IMR-90 (cell line): ENCODE measurements around the gene GUF1. TPM values are rescaled to one million over a fixed set of nuclear protein-coding genes. Genes with fewer than 3 reads are reported as not detected.

ENCODE experiments used
- ATAC-seq: fragments of 200-7000 bp; cut with Tn5 transposase; 2 replicates; pipeline ENCODE4 v1.9.1; 2020; ENCODE audit warnings: low read depth, mild to moderate bottlenecking, moderate library complexity
- BruUV-seq: library from RNA; stranded (reverse); fragments of 400-500 nt; replicated peaks from 2 replicates; lab custom pipeline; 2021; lab: Mats Ljungman, UMichigan
- CTCF ChIA-PET: fragments of 300-600 bp; formaldehyde crosslinking; extraction: SDS; loops from one replicate; lab custom pipeline; 2021; ENCODE audit warnings: antibody characterized with exemption; lab: Yijun Ruan, JAX
- POLR2A ChIA-PET: fragments of 300-600 bp; sonication (Branson Sonifier 250); formaldehyde crosslinking; loops from one replicate; lab custom pipeline; 2022; ENCODE audit warnings: antibody characterized with exemption; ENCODE audit not compliant: unreplicated experiment; lab: Charles Lee
- DNase-seq: peaks from one replicate; pipeline ENCODE4 v3.0.0; 2013
- H2AFZ ChIP-seq: replicated peaks from 2 replicates; pipeline ENCODE3; 2013; ENCODE audit warnings: low read length, mild to moderate bottlenecking; ENCODE audit not compliant: poor library complexity
- H2AK5ac ChIP-seq: 2 replicates; pipeline ENCODE4 v1.6.1; 2013; ENCODE audit warnings: low read depth, low read length, inconsistent platforms
- H2AK9ac ChIP-seq: replicated peaks from 2 replicates; pipeline ENCODE3; 2013; ENCODE audit warnings: mild to moderate bottlenecking, low read depth, low read length, moderate library complexity; ENCODE audit not compliant: poor library complexity
- H2BK120ac ChIP-seq: 2 replicates; pipeline ENCODE4 v1.6.1; 2013; ENCODE audit warnings: low read depth, low read length, inconsistent platforms
- H2BK15ac ChIP-seq: 3 replicates; pipeline ENCODE4 v1.6.1; 2013; ENCODE audit warnings: low read depth, low read length, inconsistent platforms
- H2BK20ac ChIP-seq: 2 replicates; pipeline ENCODE4 v1.6.1; 2013; ENCODE audit warnings: low read depth, mild to moderate bottlenecking, inconsistent platforms, low read length, moderate library complexity
- H2BK5ac ChIP-seq: 2 replicates; pipeline ENCODE4 v1.6.1; 2013; ENCODE audit warnings: mild to moderate bottlenecking, low read depth, low read length, inconsistent platforms; ENCODE audit not compliant: poor library complexity, severe bottlenecking
- H3K14ac ChIP-seq: replicated peaks from 2 replicates; pipeline ENCODE4 v1.6.1; 2013; ENCODE audit warnings: low read depth, low read length, inconsistent platforms
- H3K18ac ChIP-seq: 2 replicates; pipeline ENCODE4 v1.6.1; 2013; ENCODE audit warnings: low read depth, low read length, control low read depth
- H3K23ac ChIP-seq: 2 replicates; pipeline ENCODE4 v1.6.1; 2013; ENCODE audit warnings: low read depth, low read length, inconsistent platforms
- H3K27ac ChIP-seq: 2 replicates; pipeline ENCODE4 v1.5.1; 2013; ENCODE audit warnings: mild to moderate bottlenecking, control low read depth, low read length; ENCODE audit not compliant: insufficient read depth
- H3K27me3 ChIP-seq: 2 replicates; pipeline ENCODE4 v1.6.1; 2013; ENCODE audit warnings: low read length; ENCODE audit not compliant: control insufficient read depth, insufficient read depth
- H3K36me3 ChIP-seq: 2 replicates; pipeline ENCODE4 v1.6.1; 2013; ENCODE audit warnings: low read length, mixed read lengths; ENCODE audit not compliant: control insufficient read depth, insufficient read depth
- H3K4ac ChIP-seq: 2 replicates; pipeline ENCODE4 v1.6.1; 2013; ENCODE audit warnings: low read depth, low read length, inconsistent platforms
- H3K4me1 ChIP-seq: 2 replicates; pipeline ENCODE4 v1.6.1; 2013; ENCODE audit warnings: low read length, mixed read lengths; ENCODE audit not compliant: control insufficient read depth, insufficient read depth
- H3K4me2 ChIP-seq: 2 replicates; pipeline ENCODE4 v1.6.1; 2013; ENCODE audit warnings: low read depth, mild to moderate bottlenecking, control low read depth, low read length, moderate library complexity
- H3K4me3 ChIP-seq: 2 replicates; pipeline ENCODE4 v1.5.1; 2013; ENCODE audit warnings: low read depth, mild to moderate bottlenecking, control low read depth, low read length, moderate library complexity; ENCODE audit not compliant: insufficient read depth
- H3K56ac ChIP-seq: 2 replicates; pipeline ENCODE4 v1.6.1; 2013; ENCODE audit warnings: low read length, inconsistent platforms; ENCODE audit not compliant: insufficient read depth; ENCODE audit errors: extremely low read depth
- H3K79me1 ChIP-seq, 2 experiments: 2 replicates each; pipeline ENCODE4 v1.6.1; 2013; ENCODE audit warnings: low read length in 2 of 2, inconsistent platforms in 1 of 2, low read depth in 1 of 2
- H3K9ac ChIP-seq: 2 replicates; pipeline ENCODE4 v1.6.1; 2013; ENCODE audit warnings: low read depth, low read length, control low read depth
- H3K9me1 ChIP-seq: 2 replicates; pipeline ENCODE4 v1.6.1; 2013; ENCODE audit warnings: low read length, inconsistent platforms; ENCODE audit not compliant: insufficient read depth
- H3K9me3 ChIP-seq: 2 replicates; pipeline ENCODE4 v1.6.1; 2013; ENCODE audit warnings: low read length; ENCODE audit not compliant: control insufficient read depth, insufficient read depth
- H4K20me1 ChIP-seq: 2 replicates; pipeline ENCODE4 v1.6.1; 2013; ENCODE audit warnings: low read length, inconsistent platforms; ENCODE audit not compliant: insufficient read depth
- H4K5ac ChIP-seq: 2 replicates; pipeline ENCODE4 v1.6.1; 2013; ENCODE audit warnings: mild to moderate bottlenecking, low read depth, low read length, control low read depth
- H4K8ac ChIP-seq, 2 experiments: 2 replicates each; pipeline ENCODE4 v1.6.1; 2013; ENCODE audit warnings: low read depth in 2 of 2, low read length in 2 of 2, control low read depth in 1 of 2, inconsistent platforms in 1 of 2
- H4K91ac ChIP-seq: 2 replicates; pipeline ENCODE4 v1.6.1; 2013; ENCODE audit warnings: low read depth, low read length, inconsistent platforms; ENCODE audit not compliant: insufficient read depth
- FOS ChIP-seq: fragments of 150-350 bp; IDR thresholded peaks from 2 replicates; pipeline ENCODE4 v1.6.1; 2016; ENCODE audit warnings: low read depth, low read length
- WGBS, 2 experiments: methylation state at CpG; one replicate each; pipeline versions ENCODE4 v1.1.5 to v1.1.7; 2013; ENCODE audit warnings: missing lambda C conversion rate in 2 of 2; ENCODE audit not compliant: insufficient read length in 1 of 2; ENCODE audit errors: extremely low coverage in 2 of 2; 5-methylcytosine and 5-hydroxymethylcytosine counted together
- dilution Hi-C: fragments of 300-500 bp; cut with HindIII; formaldehyde crosslinking; loops from one replicate; pipeline ENCODE4 v1.14.3; 2018; ENCODE audit warnings: low sequenced_read_pairs; ENCODE audit not compliant: unreplicated experiment
- in situ Hi-C: fragments of 300-500 bp; cut with MboI; formaldehyde crosslinking; loops from 3 replicates; pipeline ENCODE4 v1.14.3; 2019; ENCODE audit warnings: low sequenced_read_pairs, inconsistent platforms, mixed read lengths
- intact Hi-C: fragments of 100-400 bp; cut with micrococcal nuclease; formaldehyde crosslinking; loops from 2 replicates; pipeline ENCODE4 v1.10.0; 2022
- polyA plus RNA-seq, 3 experiments: library from polyadenylated mRNA; depleted of rRNA; stranded (reverse); fragments of >200 nt; gene quantifications; 2 replicates each; pipeline ENCODE4 v1.2.3, GENCODE V29; 2012; ENCODE audit warnings: low replicate concordance in 1 of 3
- total RNA-seq: library from RNA; depleted of rRNA; stranded (reverse); fragments of >200 nt; gene quantifications from 2 replicates; pipeline ENCODE4 v1.2.3, GENCODE V29; 2012
- TF ChIP-seq, protein P1 (sequence below): conservative IDR thresholded peaks from 2 replicates; pipeline ENCODE4 v1.5.1; 2012; ENCODE audit warnings: mild to moderate bottlenecking, low read depth, low read length, improper control_type of control experiment

Gene GUF1
- total and polyA plus RNA-seq, 2 of the 4 experiments (the other 2 are of a cell fraction): 9.9 to 10.6 TPM

GRCh38 chr4:44738615-44739014 lies 60.4 kb downstream of the GUF1 start:
- Histone ChIP-seq H3K9me3 (no peaks in the 10 kb centered on the region), H3K14ac (no peak overlapping the region), H2BK120ac (no peak overlapping the region), H2BK5ac (no peak overlapping the region), H2AK5ac (no peak overlapping the region), H2BK15ac (no peak overlapping the region), H4K91ac (no peak overlapping the region), H4K8ac (no peak overlapping the region), H3K27me3 (no peaks in the 10 kb centered on the region), H4K20me1 (no peaks in the 10 kb centered on the region), H3K4me2 (no peak overlapping the region), H3K79me1 (no peaks in the 10 kb centered on the region), H3K9me1 (no peaks in the 10 kb centered on the region), H3K36me3 (no peaks in the 10 kb centered on the region), H3K4ac (no peak overlapping the region), H3K4me3 (no peak overlapping the region), H3K23ac (no peak overlapping the region), H4K5ac (no peak overlapping the region), H2BK20ac (no peak overlapping the region), H3K27ac (no peak overlapping the region), H2AK9ac (no peak overlapping the region), H3K4me1 (no peaks in the 10 kb centered on the region), H2AFZ (no peak overlapping the region), H3K9ac (no peak overlapping the region), H3K18ac (no peak overlapping the region), H3K56ac (no peak overlapping the region)
- TF ChIP-seq, protein P1, sequence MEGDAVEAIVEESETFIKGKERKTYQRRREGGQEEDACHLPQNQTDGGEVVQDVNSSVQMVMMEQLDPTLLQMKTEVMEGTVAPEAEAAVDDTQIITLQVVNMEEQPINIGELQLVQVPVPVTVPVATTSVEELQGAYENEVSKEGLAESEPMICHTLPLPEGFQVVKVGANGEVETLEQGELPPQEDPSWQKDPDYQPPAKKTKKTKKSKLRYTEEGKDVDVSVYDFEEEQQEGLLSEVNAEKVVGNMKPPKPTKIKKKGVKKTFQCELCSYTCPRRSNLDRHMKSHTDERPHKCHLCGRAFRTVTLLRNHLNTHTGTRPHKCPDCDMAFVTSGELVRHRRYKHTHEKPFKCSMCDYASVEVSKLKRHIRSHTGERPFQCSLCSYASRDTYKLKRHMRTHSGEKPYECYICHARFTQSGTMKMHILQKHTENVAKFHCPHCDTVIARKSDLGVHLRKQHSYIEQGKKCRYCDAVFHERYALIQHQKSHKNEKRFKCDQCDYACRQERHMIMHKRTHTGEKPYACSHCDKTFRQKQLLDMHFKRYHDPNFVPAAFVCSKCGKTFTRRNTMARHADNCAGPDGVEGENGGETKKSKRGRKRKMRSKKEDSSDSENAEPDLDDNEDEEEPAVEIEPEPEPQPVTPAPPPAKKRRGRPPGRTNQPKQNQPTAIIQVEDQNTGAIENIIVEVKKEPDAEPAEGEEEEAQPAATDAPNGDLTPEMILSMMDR: peak; percentile 26; the same call in 1 of the 2 replicates
- TF ChIP-seq FOS: no peak
- DNase-seq: no peak
- BruUV-seq: no TSS peak
- ATAC-seq: peak; percentile 44; the same call in 1 of the 2 replicates
- no CpG with 5 or more reads among the region's 2 CpGs for WGBS, 2 experiments
- dilution Hi-C loops (no loop called here), intact Hi-C loops (no loop called here), in situ Hi-C loops (no loop called here)
- CTCF ChIA-PET: interaction anchor here (0.7 to 1.3 kb wide), 2 partner anchors 12 to 47 kb away, joined by 3 to 4 read pairs; partner anchors contain the start of gene GNPDA2
- POLR2A ChIA-PET: no interaction called here
